ENCODE data around the gene ELMO1.

Gene ELMO1

DNA sequence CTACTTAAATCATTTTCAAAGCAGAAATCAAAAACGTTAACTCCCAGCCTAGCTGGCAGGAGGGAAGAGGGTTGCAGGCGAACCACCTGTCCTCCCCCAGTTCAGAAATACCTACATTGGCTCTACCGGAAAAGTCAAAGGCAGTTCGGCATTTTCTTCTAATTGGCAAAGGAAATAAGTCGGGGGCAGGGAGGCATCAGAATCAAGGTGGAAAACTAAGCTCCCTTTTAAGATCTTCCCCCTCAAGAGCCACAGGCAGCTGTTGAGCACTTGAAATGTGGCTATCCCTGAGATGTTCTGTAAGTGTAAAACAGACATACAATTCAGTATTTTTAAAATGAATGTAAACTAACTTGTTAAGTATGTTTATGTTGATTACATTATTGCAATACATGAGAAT lies 957 bp upstream of the ELMO1 start:
- no peak for DNase-seq (ENCODE audit: low spot score)
- H3K27ac ChIP-seq: no peak overlapping the region
- TF ChIP-seq, protein P1, sequence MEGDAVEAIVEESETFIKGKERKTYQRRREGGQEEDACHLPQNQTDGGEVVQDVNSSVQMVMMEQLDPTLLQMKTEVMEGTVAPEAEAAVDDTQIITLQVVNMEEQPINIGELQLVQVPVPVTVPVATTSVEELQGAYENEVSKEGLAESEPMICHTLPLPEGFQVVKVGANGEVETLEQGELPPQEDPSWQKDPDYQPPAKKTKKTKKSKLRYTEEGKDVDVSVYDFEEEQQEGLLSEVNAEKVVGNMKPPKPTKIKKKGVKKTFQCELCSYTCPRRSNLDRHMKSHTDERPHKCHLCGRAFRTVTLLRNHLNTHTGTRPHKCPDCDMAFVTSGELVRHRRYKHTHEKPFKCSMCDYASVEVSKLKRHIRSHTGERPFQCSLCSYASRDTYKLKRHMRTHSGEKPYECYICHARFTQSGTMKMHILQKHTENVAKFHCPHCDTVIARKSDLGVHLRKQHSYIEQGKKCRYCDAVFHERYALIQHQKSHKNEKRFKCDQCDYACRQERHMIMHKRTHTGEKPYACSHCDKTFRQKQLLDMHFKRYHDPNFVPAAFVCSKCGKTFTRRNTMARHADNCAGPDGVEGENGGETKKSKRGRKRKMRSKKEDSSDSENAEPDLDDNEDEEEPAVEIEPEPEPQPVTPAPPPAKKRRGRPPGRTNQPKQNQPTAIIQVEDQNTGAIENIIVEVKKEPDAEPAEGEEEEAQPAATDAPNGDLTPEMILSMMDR (IDR thresholded peaks at IDR 0.05): no peak
- peak overlapping the region; percentile 89 for H3K4me3 ChIP-seq

- TF ChIP-seq, protein P1 (IDR thresholded peaks at IDR 0.05): no peak
- DNase-seq (ENCODE audit: low spot score): no peak
- H3K4me3 ChIP-seq: peak overlapping the region; percentile 89
- peak overlapping the region; percentile 73 to 92 for H3K27ac ChIP-seq
Observed at GRCh38 chr7:37448011-37448635, 541 bp downstream of the ELMO1 start.

- H3K27ac ChIP-seq: peak overlapping the region in 1 of 2 donors; percentile 66
- no peak for DNase-seq (ENCODE audit: low spot score)
- H3K4me3 ChIP-seq: peak overlapping the region; percentile 89
- TF ChIP-seq, protein P1 (IDR thresholded peaks at IDR 0.05): no peak
Observed at GRCh38 chr7:37446371-37446770, 2.3 kb downstream of the ELMO1 start.

DNA sequence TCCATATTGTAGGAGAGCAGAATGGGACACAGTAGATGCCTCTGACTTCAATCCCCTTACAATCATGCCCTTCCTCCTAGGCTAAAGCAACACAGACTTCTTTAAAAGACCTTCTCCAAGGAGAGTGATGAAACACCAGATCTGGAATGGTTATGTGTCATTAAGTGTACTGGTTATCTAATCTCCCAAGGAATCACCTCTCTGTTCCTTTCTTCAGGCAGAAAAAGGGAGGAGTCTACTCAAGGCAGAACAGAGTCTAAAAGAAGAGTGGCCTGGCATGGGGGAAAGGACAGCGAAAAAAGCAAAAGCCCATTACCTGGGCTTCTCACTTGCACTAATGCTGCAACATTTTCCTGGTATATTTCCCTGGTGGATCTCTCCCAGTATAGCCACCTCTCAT lies 2.9 kb downstream of the ELMO1 start:
- H3K27ac ChIP-seq: peak overlapping the region in 1 of 2 donors; percentile 66
- TF ChIP-seq, protein P1 (IDR thresholded peaks at IDR 0.05): no peak
- no peak for DNase-seq (ENCODE audit: low spot score)
- no peak overlapping the region for H3K4me3 ChIP-seq

DNA sequence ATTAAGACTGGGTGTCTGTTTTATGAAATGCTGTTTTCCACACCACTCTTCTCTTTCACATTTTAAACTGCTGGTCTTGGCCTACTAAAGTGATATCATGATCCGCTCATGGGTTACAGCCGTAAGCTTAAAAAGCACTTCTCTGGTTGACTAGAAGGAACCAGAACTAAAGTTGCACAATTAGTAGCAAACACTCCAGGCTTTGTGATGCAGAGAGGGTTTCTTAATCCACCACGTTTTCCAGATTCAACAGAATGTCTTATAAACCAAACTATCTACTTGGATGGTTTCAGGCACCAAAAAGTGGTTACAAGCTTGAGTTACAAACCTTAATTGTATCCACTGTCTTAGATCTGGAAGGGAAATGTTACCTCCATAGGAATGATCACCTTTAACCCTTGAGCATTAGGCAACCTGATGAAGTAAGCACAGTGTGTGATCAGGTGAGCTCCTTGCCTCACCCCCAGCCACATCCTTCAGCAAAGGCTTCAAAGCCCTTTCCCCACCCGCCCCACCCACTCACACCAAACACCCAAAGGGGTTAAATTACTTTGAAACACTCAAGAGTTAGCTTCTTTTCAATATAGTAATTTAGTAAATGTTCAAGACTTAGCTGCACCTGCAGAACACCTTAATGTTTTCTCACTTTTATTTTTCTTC lies 3.5 kb downstream of the ELMO1 start:
- TF ChIP-seq, protein P1 (IDR thresholded peaks at IDR 0.05): no peak
- Histone ChIP-seq H3K27ac (peak overlapping the region in 1 of 2 donors; percentile 66), H3K4me3 (no peak overlapping the region)
- DNase-seq (ENCODE audit: low spot score): no peak

- DNase-seq (ENCODE audit: low spot score): no peak
- H3K27ac ChIP-seq: no peak overlapping the region
- no peak overlapping the region for H3K4me3 ChIP-seq
Observed at GRCh38 chr7:37443627-37444026, 5.0 kb downstream of the ELMO1 start.

More at GRCh38 chr7:37443627-37444026, 5.0 kb downstream of the ELMO1 start:
- TF ChIP-seq, protein P1 (IDR thresholded peaks at IDR 0.05): no peak
